Keratinocyte (primary cell): ENCODE measurements around the gene SERPINB4.

ENCODE experiments used
- EZH2 ChIP-seq: IDR thresholded peaks from one replicate; pipeline ENCODE4 v1.6.1; 2012; ENCODE audit warnings: inconsistent platforms, mild to moderate bottlenecking, low read length, moderate library complexity
- TF ChIP-seq, protein P1 (sequence below), 3 experiments: IDR thresholded peaks in 1 of 3; conservative IDR thresholded peaks in 1 of 3; optimal IDR thresholded peaks in 1 of 3; 2 replicates in 2 of 3; 3 replicates in 1 of 3; pipeline versions ENCODE3 to v1.5.1; 2011; ENCODE audit warnings: low read length in 3 of 3, mild to moderate bottlenecking in 3 of 3, moderate library complexity in 2 of 3, control low read depth in 1 of 3, inconsistent platforms in 1 of 3; ENCODE audit not compliant: insufficient read depth in 2 of 3; ENCODE audit errors: extremely low read depth in 1 of 3

DNA sequence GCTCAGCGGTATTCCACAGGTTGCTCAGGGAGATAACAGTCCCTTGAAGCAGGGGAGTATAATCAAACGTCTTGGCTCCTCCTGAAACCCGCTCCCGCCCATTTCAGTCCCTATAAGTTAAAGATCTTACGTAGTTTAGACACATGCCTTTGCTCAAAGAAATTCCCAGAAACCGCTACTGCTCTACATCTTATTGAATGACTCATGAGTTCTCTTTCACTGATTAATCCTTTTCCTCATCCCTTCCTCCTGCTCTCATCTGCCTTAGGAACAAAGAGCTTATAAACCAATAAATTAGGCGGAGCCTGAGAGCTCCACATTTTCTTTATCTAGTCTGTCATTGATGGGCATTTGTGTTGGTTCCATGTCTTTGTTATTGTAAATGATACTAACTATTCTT is 4.2 kb upstream of the SERPINB4 start:
- TF ChIP-seq, protein P1, sequence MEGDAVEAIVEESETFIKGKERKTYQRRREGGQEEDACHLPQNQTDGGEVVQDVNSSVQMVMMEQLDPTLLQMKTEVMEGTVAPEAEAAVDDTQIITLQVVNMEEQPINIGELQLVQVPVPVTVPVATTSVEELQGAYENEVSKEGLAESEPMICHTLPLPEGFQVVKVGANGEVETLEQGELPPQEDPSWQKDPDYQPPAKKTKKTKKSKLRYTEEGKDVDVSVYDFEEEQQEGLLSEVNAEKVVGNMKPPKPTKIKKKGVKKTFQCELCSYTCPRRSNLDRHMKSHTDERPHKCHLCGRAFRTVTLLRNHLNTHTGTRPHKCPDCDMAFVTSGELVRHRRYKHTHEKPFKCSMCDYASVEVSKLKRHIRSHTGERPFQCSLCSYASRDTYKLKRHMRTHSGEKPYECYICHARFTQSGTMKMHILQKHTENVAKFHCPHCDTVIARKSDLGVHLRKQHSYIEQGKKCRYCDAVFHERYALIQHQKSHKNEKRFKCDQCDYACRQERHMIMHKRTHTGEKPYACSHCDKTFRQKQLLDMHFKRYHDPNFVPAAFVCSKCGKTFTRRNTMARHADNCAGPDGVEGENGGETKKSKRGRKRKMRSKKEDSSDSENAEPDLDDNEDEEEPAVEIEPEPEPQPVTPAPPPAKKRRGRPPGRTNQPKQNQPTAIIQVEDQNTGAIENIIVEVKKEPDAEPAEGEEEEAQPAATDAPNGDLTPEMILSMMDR (optimal IDR thresholded peaks at IDR 0.05 in 1 of 3, IDR thresholded peaks at IDR 0.05 in 1 of 3, conservative IDR thresholded peaks at IDR 0.05 in 1 of 3; ENCODE audit: extremely low read depth in 1 of 3, insufficient read depth in 2 of 3, low read length in 3 of 3) = no peak
- TF ChIP-seq EZH2 = no peak
